Activated CD4-positive, alpha-beta T cell treated with anti-CD3 and anti-CD28 coated beads, Interleukin-2, Interleukin-4, amounts not matched to agents 100 ng/mL and 50 ng/mL, durations not matched to agents 16 hours and 8 hours (primary cell): ENCODE results near the gene CACNA1B.
"Not testable (repeated sequence)": the region's sequence is repeated elsewhere in the genome, so short reads cannot be mapped to it uniquely, and the experiment has no call there.

ENCODE experiments used
- DNase-seq: peaks from one replicate; pipeline ENCODE4 v3.0.0-alpha.2; 2020; ENCODE audit warnings: low spot score

Gene CACNA1B

GRCh38 chr9:137877506-137878122 lies at the start of gene CACNA1B:
Gene CACNA1B (plus strand): TSS chr9:137877782. CDS start chr9:137877934, 152 bp downstream.
- not testable (repeated sequence) for DNase-seq

- no peak for DNase-seq
Measured at GRCh38 chr9:137827908-137828526, 49.6 kb upstream of the CACNA1B start.

- no peak for DNase-seq
Measured at GRCh38 chr9:137828527-137829259, 48.9 kb upstream of the CACNA1B start.

- no peak for DNase-seq
Measured at GRCh38 chr9:137829260-137829996, 48.2 kb upstream of the CACNA1B start.

GRCh38 chr9:137832191-137832700 lies 45.3 kb upstream of the CACNA1B start:
- no peak for DNase-seq

- DNase-seq, result no peak
Measured at GRCh38 chr9:137832830-137833590, 44.6 kb upstream of the CACNA1B start.

- no peak for DNase-seq
Measured at GRCh38 chr9:137833721-137834613, 43.6 kb upstream of the CACNA1B start.

GRCh38 chr9:137834846-137835546 lies 42.6 kb upstream of the CACNA1B start:
- DNase-seq, result no peak

GRCh38 chr9:137836151-137836830 lies 41.3 kb upstream of the CACNA1B start:
- no peak for DNase-seq

GRCh38 chr9:137836831-137837241 lies 40.7 kb upstream of the CACNA1B start:
- no peak for DNase-seq

GRCh38 chr9:137837345-137838278 lies 40.0 kb upstream of the CACNA1B start:
- no peak for DNase-seq

GRCh38 chr9:137838576-137838975 lies 39.0 kb upstream of the CACNA1B start:
- no peak for DNase-seq

- no peak for DNase-seq
Measured at GRCh38 chr9:137843355-137843754, 34.2 kb upstream of the CACNA1B start.

GRCh38 chr9:137851516-137852267 lies 25.9 kb upstream of the CACNA1B start:
- DNase-seq, result no peak

GRCh38 chr9:137853392-137853995 lies 24.1 kb upstream of the CACNA1B start:
- peak; percentile 17 for DNase-seq

GRCh38 chr9:137860361-137860760 lies 17.2 kb upstream of the CACNA1B start:
- DNase-seq, result no peak

- DNase-seq, result no peak
Measured at GRCh38 chr9:137865581-137866145, 11.9 kb upstream of the CACNA1B start.
